KOPT-K1 (cell line): ENCODE results near the gene CA10.

Source experiments
- H3K27ac ChIP-seq: fragments of 200-600 bp; sonication (generic); 2 replicates; pipeline ENCODE4 v1.5.1; 2016; ENCODE audit warnings: antibody characterized with exemption, mild to moderate bottlenecking, low read depth, low read length; ENCODE audit not compliant: poor library complexity, severe bottlenecking
- H3K36me3 ChIP-seq: fragments of 200-600 bp; sonication (generic); 2 replicates; pipeline ENCODE4 v1.5.1; 2017; ENCODE audit warnings: antibody characterized with exemption, mild to moderate bottlenecking, low read length, moderate library complexity; ENCODE audit not compliant: insufficient read depth
- H3K9me3 ChIP-seq: fragments of 200-600 bp; sonication (generic); 2 replicates; pipeline ENCODE4 v1.5.1; 2017; ENCODE audit warnings: antibody characterized with exemption, low read length, mild to moderate bottlenecking; ENCODE audit not compliant: insufficient read depth, poor library complexity, severe bottlenecking

The CA10 gene

DNA sequence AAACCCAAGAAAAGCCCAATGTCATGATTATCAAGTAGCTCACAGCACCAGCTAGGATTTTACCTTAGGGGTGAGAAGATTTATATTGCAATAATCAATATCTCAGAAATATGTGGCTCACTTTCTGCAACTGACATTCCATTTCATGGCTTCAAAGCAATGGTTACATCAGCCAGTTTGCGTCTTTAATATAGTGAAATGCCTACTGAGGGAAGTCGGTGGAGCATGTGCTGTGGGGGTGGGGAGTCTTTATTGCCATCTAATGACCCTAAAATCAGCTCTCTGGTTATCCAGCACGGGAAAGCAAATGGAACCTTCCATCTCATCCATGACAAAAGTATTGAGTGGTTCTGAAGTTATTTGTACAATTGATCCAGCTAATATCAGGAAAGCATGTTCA is 395.5 kb downstream of the CA10 start:
- H3K27ac ChIP-seq, result no peak overlapping the region
- no peaks in the 10 kb centered on the region for H3K36me3 ChIP-seq
- no peaks in the 10 kb centered on the region for H3K9me3 ChIP-seq

DNA sequence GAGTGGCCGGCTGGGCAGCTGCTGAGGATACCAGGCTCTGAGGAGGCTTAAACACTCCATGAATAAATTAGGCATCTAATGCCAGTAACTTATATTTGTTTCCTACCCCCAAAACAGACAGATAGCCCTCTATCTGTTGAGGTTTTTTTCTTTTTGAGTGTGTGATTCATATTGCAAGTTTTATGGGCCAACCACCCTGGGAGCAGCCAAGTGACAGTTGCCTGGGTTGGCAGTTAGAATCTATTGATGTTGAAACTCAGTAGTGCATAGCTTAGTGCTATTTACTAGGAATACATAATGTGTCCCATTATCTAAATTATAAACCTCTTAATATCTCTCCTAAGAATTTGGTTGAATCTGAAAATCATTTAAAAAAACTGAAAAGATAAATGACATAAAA is 397.4 kb downstream of the CA10 start:
- no peaks in the 10 kb centered on the region for H3K9me3 ChIP-seq
- no peaks in the 10 kb centered on the region for H3K36me3 ChIP-seq
- H3K27ac ChIP-seq, result no peak overlapping the region

DNA sequence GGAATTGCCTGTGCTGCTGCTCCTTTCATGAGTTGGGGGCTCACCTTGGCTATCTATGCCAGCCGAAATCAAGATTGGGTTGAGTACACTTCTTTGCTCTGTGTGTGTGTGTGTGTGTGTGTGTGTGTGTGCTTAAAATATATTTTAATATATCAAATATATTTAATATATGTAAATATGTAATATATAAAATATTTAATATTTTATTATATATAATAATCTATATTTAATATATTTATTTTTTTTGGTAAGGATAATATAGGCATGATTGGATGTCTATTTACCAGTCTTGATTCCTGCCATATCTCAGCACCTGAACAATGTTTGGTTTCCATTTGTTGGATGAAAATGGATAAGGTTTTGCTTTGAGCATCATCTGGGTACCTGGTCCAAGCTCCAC is 399.3 kb downstream of the CA10 start:
- no peaks in the 10 kb centered on the region for H3K36me3 ChIP-seq
- no peak overlapping the region for H3K27ac ChIP-seq
- H3K9me3 ChIP-seq, result no peaks in the 10 kb centered on the region

DNA sequence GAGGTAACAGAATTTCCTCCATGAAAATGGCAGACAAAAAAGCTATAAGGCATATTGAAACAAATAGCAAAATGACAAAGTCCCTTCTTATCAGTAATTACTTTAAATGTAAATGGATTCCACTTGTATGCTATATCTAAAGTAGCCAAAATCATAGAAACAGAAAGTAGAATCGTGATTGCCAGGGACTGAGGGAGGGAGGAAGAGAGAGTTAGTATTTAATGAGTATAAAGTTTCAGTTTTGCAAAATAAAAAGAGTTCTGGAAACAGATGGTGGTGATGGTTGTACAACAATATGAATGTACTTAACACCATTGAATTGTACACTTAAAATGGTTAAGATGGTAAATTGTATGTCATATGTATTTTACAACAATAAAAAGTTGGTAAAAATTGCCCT is 407.4 kb downstream of the CA10 start:
- H3K36me3 ChIP-seq, result no peaks in the 10 kb centered on the region
- no peak overlapping the region for H3K27ac ChIP-seq
- H3K9me3 ChIP-seq, result no peaks in the 10 kb centered on the region

DNA sequence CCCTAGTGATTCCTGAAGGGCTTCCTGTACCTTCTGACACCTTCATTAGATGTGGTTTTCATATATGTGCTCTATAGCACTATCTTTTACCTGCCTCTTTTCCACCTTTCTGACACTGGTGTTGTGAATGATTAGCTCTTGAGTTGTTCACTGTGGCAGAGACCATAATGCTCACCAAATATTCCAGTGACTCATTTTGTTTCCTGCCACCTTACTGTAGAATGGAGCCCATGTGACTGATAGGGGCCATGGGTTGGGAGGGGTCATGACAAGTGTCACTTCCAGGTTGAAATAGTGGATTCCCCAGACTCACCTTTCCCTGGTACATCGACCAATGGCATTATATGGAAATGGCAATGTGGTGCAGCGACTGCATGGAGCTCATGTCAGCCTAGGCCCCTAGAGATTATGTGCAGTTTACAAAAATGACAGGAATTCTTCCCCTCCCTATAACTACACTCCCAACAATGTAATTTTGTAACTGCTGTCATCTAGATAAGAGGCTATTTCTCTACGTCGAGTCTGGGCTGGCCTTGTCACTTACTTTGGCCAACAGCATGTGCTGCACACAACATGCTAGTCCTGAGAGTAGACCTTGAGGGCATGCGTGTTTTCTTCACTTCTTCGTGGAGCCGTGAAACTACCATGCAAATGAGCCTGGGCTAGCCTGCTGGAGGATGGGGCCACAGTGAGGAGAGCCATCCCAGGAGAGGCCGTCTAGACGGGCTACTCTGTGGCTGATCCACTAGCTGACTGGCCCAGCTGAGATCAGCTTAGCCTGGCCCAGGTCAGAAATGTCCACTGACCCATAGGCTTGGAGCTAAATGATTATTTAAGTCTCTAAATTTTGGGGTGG is 409.5 kb downstream of the CA10 start:
- Histone ChIP-seq H3K9me3 (no peaks in the 10 kb centered on the region), H3K36me3 (no peaks in the 10 kb centered on the region), H3K27ac (no peak overlapping the region)

DNA sequence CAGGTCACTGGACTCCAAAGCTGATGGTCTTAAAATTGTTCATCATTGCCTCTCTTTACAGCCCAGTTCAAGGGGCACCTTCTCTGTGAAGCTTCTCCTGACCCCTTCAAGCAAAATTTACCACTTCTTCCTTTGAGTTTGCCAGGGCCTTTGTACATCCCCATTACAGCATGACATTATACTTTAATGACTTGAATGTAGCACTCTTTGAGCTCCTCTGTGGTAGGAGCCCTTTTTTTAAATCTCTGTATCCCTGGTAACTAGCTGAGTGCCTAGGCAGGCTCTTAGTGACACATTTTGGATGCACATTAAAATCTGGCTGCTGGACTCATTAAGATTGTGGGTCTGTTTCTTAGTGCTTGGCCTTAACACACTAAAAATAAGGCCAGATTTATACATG is 412.1 kb downstream of the CA10 start:
- Histone ChIP-seq H3K27ac (no peak overlapping the region), H3K9me3 (no peaks in the 10 kb centered on the region), H3K36me3 (no peaks in the 10 kb centered on the region)

DNA sequence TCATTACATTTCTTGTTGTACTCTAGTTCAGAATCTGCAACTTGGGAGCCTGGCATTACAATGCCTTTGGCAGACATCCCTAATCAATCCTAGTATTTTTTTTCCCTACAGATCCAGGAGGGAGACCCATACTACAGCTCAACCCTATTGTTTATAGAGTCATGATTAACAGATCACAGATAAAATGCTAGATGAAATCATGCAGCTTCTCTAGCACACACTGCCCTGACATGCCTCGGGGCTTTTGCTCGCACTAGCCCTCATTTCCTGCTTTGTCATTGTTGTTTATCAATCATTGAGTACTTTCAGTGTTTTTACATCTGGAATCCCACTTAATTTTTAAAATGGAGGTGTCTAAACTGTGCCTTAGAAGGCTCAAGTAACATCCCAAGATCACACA is 412.5 kb downstream of the CA10 start:
- no peaks in the 10 kb centered on the region for H3K9me3 ChIP-seq
- no peak overlapping the region for H3K27ac ChIP-seq
- no peaks in the 10 kb centered on the region for H3K36me3 ChIP-seq

DNA sequence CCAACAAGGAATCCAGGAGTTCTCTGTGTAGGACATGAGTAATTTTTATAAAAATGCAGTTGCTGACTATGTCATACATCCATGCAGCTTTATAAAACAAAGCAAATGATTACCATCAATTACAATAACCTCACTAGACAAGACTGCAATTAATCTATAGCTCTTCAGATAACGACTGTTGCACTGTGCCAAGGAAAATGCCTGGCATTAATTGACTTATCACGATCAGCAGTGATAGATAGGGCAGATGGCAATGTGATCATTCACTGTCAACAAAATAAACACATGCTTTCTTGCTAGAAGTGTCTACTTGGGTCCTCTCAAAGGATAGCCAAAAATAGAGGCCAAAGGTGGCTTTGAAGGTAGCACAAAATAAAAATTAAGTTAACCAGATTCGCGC is 415.0 kb downstream of the CA10 start:
- no peaks in the 10 kb centered on the region for H3K36me3 ChIP-seq
- H3K27ac ChIP-seq, result no peak overlapping the region
- H3K9me3 ChIP-seq, result no peaks in the 10 kb centered on the region

DNA sequence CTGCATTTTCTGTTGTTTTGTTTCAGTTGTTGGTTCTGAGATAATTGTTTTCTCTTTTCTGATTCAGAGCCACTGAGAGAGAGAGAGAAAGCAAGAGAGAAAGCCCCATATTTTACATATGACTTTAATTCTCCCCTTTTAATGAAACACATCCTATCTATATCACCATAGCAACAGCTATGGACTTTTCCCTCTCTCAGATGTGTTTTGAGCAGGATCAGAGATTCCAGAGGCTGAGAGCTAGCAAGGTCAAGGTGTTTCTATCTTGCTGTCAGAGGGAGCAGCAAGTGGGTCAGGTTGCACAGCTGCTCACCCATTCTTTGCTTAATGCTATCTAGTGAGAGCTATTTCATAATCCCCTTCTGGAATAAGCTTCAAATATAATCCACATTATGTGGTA is 415.9 kb downstream of the CA10 start:
- H3K9me3 ChIP-seq, result no peaks in the 10 kb centered on the region
- no peaks in the 10 kb centered on the region for H3K36me3 ChIP-seq
- no peak overlapping the region for H3K27ac ChIP-seq

DNA sequence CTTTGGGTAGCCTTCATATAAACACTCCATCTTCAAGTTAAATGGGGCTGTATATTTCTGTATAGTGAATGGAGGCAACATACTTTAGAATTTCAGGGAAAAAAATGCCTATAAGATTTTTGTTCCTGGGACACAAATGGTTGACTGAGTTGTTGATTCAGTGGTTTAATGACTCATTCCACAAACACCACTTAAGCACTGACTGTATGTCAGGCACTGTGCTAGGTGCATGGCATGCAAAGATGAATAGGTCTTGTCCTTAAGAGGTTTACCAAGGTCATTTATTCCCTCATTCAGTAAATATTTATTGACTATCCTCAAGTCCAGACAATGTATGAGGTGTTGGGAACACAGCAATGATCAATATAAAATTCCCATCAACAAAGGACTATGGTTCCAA is 417.1 kb downstream of the CA10 start:
- Histone ChIP-seq H3K27ac (no peak overlapping the region), H3K36me3 (no peaks in the 10 kb centered on the region), H3K9me3 (no peaks in the 10 kb centered on the region)

DNA sequence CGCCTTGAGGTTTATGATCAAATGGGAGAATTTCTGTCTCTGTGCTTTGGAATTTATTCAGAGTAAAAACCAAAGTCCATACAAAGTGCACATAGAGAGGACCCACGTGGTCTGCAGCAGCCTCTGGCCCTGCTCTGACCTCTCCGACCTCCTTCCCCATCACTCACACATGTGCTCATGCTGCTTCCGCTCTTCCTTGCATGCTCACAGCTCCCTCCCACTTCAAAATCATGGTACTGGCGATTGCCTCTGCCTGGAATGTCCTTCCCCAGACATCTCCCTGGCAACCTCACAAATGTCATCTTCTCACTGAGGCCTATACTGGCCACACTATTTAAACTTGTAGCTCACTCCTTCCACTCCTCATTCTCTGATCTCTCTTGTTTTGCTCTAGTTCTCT is 418.0 kb downstream of the CA10 start:
- no peak overlapping the region for H3K27ac ChIP-seq
- no peaks in the 10 kb centered on the region for H3K36me3 ChIP-seq
- H3K9me3 ChIP-seq, result no peaks in the 10 kb centered on the region

DNA sequence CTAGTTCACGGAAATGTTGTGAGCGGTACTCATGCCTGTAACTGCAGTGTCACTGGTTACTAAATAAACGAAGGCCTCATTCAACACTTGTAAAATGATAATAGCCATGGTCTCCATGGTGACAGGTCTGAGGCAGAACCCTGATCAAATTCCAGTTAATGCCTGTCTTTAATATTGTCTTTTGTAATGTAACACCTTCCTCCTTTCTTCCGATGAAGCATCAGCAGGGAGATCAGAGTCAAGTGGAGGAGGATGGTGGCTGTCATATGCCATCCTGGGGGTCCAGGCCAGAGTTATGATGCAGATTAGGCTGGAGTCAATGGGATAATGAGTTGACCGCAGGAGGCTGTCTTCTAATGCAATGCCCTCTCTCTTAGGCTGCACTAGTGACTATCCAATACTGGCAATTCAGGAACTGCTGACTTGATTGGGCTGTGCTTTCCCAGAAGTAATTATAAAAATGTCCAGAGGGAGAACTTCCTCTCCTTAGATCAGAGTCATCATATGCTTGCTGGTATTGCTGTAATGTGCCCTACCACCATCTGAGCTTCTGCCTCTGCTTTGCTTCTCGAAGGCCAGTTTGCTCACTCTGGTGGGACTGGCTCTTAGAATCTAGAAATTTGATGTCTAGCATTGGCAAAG is 419.1 kb downstream of the CA10 start:
- no peaks in the 10 kb centered on the region for H3K9me3 ChIP-seq
- H3K27ac ChIP-seq, result no peak overlapping the region
- no peaks in the 10 kb centered on the region for H3K36me3 ChIP-seq

DNA sequence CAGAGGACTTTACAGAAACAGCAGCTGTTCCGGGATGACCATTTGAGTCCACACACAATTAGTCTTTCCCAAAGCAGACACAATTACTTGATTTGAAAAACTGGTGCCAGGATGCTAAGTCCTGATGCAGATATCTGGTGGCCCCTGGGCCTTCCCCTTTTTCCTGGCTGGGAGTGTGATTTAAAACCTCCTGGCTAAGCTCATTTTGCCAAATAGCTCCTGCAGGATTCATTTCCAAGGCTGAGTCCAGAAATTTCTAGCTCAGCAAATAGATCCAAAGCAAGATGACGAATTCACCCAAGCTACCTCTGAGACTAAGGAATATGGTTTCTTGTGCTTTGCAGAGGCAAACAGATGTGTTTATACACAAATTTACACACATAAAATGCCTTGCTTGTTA is 422.2 kb downstream of the CA10 start:
- H3K36me3 ChIP-seq, result no peaks in the 10 kb centered on the region
- no peak overlapping the region for H3K27ac ChIP-seq
- H3K9me3 ChIP-seq, result no peaks in the 10 kb centered on the region

DNA sequence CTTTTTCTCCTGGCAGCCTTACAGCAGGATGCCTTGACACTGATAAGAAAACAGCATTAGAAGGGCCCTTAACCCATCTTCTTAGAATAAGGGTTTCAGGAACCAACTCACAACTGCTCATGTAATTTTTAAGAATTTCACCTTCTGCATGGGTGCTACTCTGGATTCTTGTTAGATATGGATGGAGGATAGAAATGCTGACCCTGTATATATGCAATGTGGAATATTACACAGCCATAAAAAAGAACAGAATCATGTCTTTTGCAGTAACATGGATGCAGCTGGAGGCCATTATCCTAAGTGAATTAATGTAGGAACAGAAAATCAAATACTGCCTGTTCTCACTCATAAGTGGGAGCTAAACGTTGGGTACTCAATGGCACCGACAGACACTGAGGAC is 423.5 kb downstream of the CA10 start:
- no peak overlapping the region for H3K27ac ChIP-seq
- H3K9me3 ChIP-seq, result no peaks in the 10 kb centered on the region
- H3K36me3 ChIP-seq, result no peaks in the 10 kb centered on the region

DNA sequence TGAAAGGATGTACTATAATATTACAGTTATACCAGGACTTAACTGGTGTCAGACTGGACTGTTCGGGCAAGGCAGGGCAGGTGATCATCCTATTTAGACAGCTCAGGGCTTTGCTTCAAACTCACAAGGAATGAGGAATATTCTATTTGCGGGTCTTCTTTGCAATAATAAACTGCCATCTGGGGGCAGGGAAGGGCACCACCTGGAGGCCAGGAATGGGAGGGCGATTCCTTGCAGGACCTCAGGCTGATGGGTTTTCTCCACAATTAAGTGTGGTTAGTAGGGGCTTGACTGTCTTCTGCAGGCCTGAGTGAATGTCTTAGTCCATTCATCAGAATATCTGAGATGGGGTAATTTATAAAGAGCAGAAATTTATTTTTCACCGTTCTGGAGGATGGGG is 424.1 kb downstream of the CA10 start:
- Histone ChIP-seq H3K9me3 (no peaks in the 10 kb centered on the region), H3K36me3 (no peaks in the 10 kb centered on the region), H3K27ac (no peak overlapping the region)

DNA sequence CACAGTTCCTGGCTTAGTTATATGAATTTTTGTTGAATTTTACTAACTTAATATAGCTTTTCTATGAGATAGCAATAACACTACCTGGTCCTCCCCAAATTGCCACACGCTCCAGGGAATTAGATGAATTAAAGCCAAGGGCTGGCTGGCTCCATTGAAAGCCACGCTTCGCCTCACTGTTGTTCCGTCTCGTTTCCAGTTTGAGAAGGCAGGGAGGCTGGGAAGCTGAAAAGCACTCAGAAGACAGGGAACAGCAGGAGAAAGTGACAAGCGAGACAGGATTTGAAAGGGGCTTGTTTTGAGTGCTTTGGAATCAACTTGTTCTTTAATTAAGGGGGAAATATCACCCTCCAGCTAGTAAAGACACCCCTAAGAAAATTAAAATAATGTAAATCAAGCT is 425.3 kb downstream of the CA10 start:
- no peaks in the 10 kb centered on the region for H3K36me3 ChIP-seq
- H3K9me3 ChIP-seq, result no peaks in the 10 kb centered on the region
- H3K27ac ChIP-seq, result no peak overlapping the region
